HepG2 (cell line): ENCODE data around the gene FKBP1B. TPM values are rescaled to one million over a fixed set of nuclear protein-coding genes. Genes with fewer than 3 reads are reported as not detected.

Experiments used
- DNMT3B ChIP-seq: conservative IDR thresholded peaks from 2 replicates; pipeline ENCODE4 v1.6.1; 2016; ENCODE audit warnings: missing biosample characterization, control low read depth
- ESRRA ChIP-seq: sonication (generic); formaldehyde crosslinking; IDR thresholded peaks from 2 replicates; pipeline ENCODE4 v1.5.1; 2020; ENCODE audit warnings: mild to moderate bottlenecking, low read depth, missing genetic modification reagents
- FLYWCH1 ChIP-seq: sonication (generic); formaldehyde crosslinking; IDR thresholded peaks from 2 replicates; pipeline ENCODE4 v1.8.1; 2023; ENCODE audit warnings: mild to moderate bottlenecking, missing genetic modification reagents
- FOXO1 ChIP-seq: sonication (generic); formaldehyde crosslinking; IDR thresholded peaks from 2 replicates; pipeline ENCODE4 v1.4.0; 2020; ENCODE audit warnings: missing genetic modification reagents
- GABPA ChIP-seq, 2 experiments: IDR thresholded peaks; 2 replicates each; pipeline ENCODE4 v1.6.1; 2011 to 2016; ENCODE audit warnings: low read depth in 2 of 2, low read length in 1 of 2, missing biosample characterization in 1 of 2, missing genetic modification characterization in 1 of 2
- HMGA1 ChIP-seq: sonication (generic); formaldehyde crosslinking; conservative IDR thresholded peaks from 2 replicates; pipeline ENCODE4 v1.4.0; 2020; ENCODE audit warnings: missing genetic modification reagents
- MATR3 ChIP-seq: sonication (generic); formaldehyde crosslinking; IDR thresholded peaks from 2 replicates; pipeline ENCODE4 v1.4.0; 2020; ENCODE audit warnings: missing genetic modification reagents
- NFIC ChIP-seq: IDR thresholded peaks from 2 replicates; pipeline ENCODE4 v1.6.1; 2012; ENCODE audit warnings: mild to moderate bottlenecking, low read length, inconsistent platforms
- PHB2 ChIP-seq: fragments of 450-650 bp; IDR thresholded peaks from 2 replicates; pipeline ENCODE4 v1.6.1; 2018; ENCODE audit not compliant: partially characterized antibody
- RFX3 ChIP-seq: IDR thresholded peaks from 2 replicates; pipeline ENCODE4 v1.6.1; 2016; ENCODE audit warnings: missing biosample characterization, missing genetic modification reagents
- RXRA ChIP-seq: sonication (generic); formaldehyde crosslinking; IDR thresholded peaks from 2 replicates; pipeline ENCODE4 v1.5.1; 2020; ENCODE audit warnings: missing genetic modification reagents
- SKI ChIP-seq: fragments of 450-650 bp; IDR thresholded peaks from one replicate; pipeline ENCODE4 v1.6.1; 2018; ENCODE audit warnings: mild to moderate bottlenecking; ENCODE audit not compliant: partially characterized antibody
- SMARCC2 ChIP-seq: fragments of 450-650 bp; IDR thresholded peaks from 2 replicates; pipeline ENCODE4 v1.6.1; 2017; ENCODE audit warnings: antibody characterized with exemption, mild to moderate bottlenecking
- SP140L ChIP-seq: sonication (generic); formaldehyde crosslinking; IDR thresholded peaks from 2 replicates; pipeline ENCODE4 v1.4.0; 2020; ENCODE audit warnings: missing genetic modification reagents, borderline replicate concordance
- TGIF2 ChIP-seq: IDR thresholded peaks from 2 replicates; pipeline ENCODE4 v1.6.1; 2016; ENCODE audit warnings: control low read depth, missing compliant biosample characterization
- THAP11 ChIP-seq: IDR thresholded peaks from 2 replicates; pipeline ENCODE4 v1.6.1; 2016; ENCODE audit warnings: missing biosample characterization, missing genetic modification reagents
- TMF1 ChIP-seq: sonication (generic); formaldehyde crosslinking; IDR thresholded peaks from 2 replicates; pipeline ENCODE4 v1.8.1; 2022; ENCODE audit warnings: low read depth, missing genetic modification reagents
- ZNF10 ChIP-seq: sonication (generic); formaldehyde crosslinking; IDR thresholded peaks from 2 replicates; pipeline ENCODE4 v1.4.0; 2020; ENCODE audit warnings: mild to moderate bottlenecking, low read depth, missing genetic modification reagents, borderline replicate concordance
- ZNF207 ChIP-seq: fragments of 450-650 bp; IDR thresholded peaks from 2 replicates; pipeline ENCODE4 v1.6.1; 2016; ENCODE audit warnings: antibody characterized with exemption, borderline replicate concordance
- ZNF253 ChIP-seq: sonication (generic); formaldehyde crosslinking; IDR thresholded peaks from 2 replicates; pipeline ENCODE4 v1.8.0; 2022; ENCODE audit warnings: mild to moderate bottlenecking, missing genetic modification reagents, borderline replicate concordance
- ZNF430 ChIP-seq: sonication (generic); formaldehyde crosslinking; IDR thresholded peaks from 2 replicates; pipeline ENCODE4 v1.9.0; 2021; ENCODE audit warnings: mild to moderate bottlenecking, missing genetic modification reagents
- ZNF546 ChIP-seq: sonication (generic); formaldehyde crosslinking; conservative IDR thresholded peaks from 2 replicates; pipeline ENCODE4 v1.8.1; 2023; ENCODE audit warnings: mild to moderate bottlenecking, missing genetic modification reagents
- ZNF776 ChIP-seq: sonication (generic); formaldehyde crosslinking; IDR thresholded peaks from 2 replicates; pipeline ENCODE4 v1.4.0; 2020; ENCODE audit warnings: mild to moderate bottlenecking, missing genetic modification reagents
- ZNF781 ChIP-seq: sonication (generic); formaldehyde crosslinking; IDR thresholded peaks from 2 replicates; pipeline ENCODE4 v1.5.1; 2020; ENCODE audit warnings: borderline replicate concordance, mild to moderate bottlenecking, missing genetic modification reagents; ENCODE audit errors: not compliant biosample characterization
- ZNF879 ChIP-seq: sonication (generic); formaldehyde crosslinking; IDR thresholded peaks from 2 replicates; pipeline ENCODE4 v1.8.1; 2023; ENCODE audit warnings: missing genetic modification reagents
- polyA plus RNA-seq, 8 experiments: library from polyadenylated mRNA; depleted of rRNA in 3 of 8; stranded (reverse) in 7 of 8; unstranded in 1 of 8; fragments of >200 nt; fragmentation: Illumina TruSeq in 4 of 8; extraction: Trizol in 4 of 8; gene quantifications; 2 replicates each; pipeline versions ENCODE4 v1.2.1 to v1.2.3, GENCODE V29; 2011 to 2016; ENCODE audit warnings: low read depth in 4 of 8, missing spikeins in 1 of 8, mixed read lengths in 1 of 8; ENCODE audit not compliant: insufficient read depth in 1 of 8
- total RNA-seq, 5 experiments: library from RNA; depleted of rRNA; stranded (reverse); fragments of >200 nt; fragmentation: Illumina TruSeq; extraction: Trizol; gene quantifications; 2 replicates each; pipeline ENCODE4 v1.2.3, GENCODE V29; 2016; ENCODE audit warnings: low read depth in 1 of 5
- TF ChIP-seq, protein P1 (sequence below): sonication (generic); formaldehyde crosslinking; IDR thresholded peaks from 2 replicates; pipeline ENCODE4 v1.8.1; 2023; ENCODE audit warnings: mild to moderate bottlenecking, missing genetic modification reagents
- TF ChIP-seq, protein P2 (sequence below), 2 experiments: fragments of 450-650 bp in 1 of 2; sonication (generic) in 1 of 2; formaldehyde crosslinking; IDR thresholded peaks; 2 replicates each; pipeline versions ENCODE4 v1.5.0 to v1.8.0; 2020 to 2022; ENCODE audit warnings: mild to moderate bottlenecking in 1 of 2, missing genetic modification reagents in 1 of 2

The FKBP1B gene
- total and polyA plus RNA-seq, 2 of the 13 experiments (the other 11 are each of a cell fraction or from before 2014, with no cell fraction given): 35.2 to 96.3 TPM

DNA sequence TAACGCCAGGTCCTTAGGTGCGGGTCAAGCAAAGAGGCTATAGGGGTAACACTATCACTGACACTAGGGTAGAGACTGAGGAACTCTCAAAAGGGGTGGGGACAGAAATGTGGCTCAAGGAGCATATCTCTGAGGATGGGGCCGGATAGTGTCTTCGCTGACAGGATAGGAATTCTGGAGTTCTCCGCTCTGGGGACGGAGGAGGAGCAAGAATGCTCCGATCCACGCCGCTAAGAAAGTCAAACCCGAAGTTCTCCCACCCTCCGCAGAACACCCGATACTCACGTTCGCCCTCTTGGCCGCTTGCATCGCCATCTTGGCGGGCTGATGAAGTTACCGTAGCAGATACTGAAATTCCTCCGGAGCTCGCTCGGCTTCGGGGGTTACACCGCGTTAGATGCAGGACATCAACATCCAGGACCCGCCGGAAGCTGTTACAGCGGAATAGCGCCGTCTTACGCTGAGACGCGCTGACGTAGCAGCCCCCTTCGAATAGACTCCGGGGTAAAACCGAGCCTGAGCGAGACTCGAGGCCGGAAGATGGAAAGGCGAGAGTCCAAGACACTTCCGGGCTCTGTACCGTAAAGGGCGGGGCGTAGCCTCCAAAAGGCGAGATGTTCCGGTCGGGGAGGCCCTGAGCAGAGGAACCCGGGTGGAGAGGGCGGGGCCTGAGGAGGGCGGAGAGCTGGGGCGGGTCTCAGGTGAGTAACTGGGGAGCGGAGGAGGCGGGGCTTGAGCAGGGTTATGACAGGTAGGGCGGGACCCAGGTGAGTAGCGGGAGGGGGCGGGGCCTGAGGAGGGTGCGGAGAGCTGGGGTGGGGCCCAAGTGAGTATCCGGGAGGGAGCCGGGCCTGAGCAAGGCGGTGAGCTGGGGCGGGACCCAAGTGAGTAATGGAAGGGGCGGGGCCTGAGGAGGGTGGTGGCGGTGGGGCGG is 26.6 kb downstream of the FKBP1B start, which contains the start of gene SF3B6 (continued):
- TF ChIP-seq ZNF776 (CRISPR knock-in tag) (peak; percentile 79; the same call in 1 of the 2 replicates), RFX3 (CRISPR knock-in tag) (no peak), SP140L (CRISPR knock-in tag) (peak; percentile 89; the same call in 1 of the 2 replicates), ZNF430 (peak; percentile 82), ZNF207 (no peak), THAP11 (peak; percentile 98), FLYWCH1 (CRISPR knock-in tag) (no peak), PHB2 (no peak), NFIC (no peak; the same call in 1 of the 2 replicates), ZNF781 (CRISPR knock-in tag) (peak; percentile 96), SKI (peak; percentile 73), HMGA1 (CRISPR knock-in tag) (no peak), SMARCC2 (no peak), MATR3 (CRISPR knock-in tag) (no peak), FOXO1 (CRISPR knock-in tag) (peak; percentile 86), TMF1 (CRISPR knock-in tag) (0 out of 2 replicates have a peak, but pooled peaks have one; percentile 52), RXRA (CRISPR knock-in tag) (peak; percentile 90), DNMT3B (CRISPR knock-in tag) (peak; percentile 96), ZNF10 (no peak), ESRRA (CRISPR knock-in tag) (peak; percentile 64), TGIF2 (CRISPR knock-in tag) (peak; percentile 96), ZNF546 (CRISPR knock-in tag) (peak; percentile 90; the same call in 1 of the 2 replicates), ZNF879 (no peak), ZNF253 (peak; percentile 92; the same call in 1 of the 2 replicates), GABPA (IDR thresholded peaks at IDR 0.05; ENCODE audit: low read depth, low read length) (peak; percentile 98), GABPA (CRISPR knock-in tag; IDR thresholded peaks at IDR 0.05; ENCODE audit: low read depth) (peak; percentile 99)
- TF ChIP-seq, protein P1, sequence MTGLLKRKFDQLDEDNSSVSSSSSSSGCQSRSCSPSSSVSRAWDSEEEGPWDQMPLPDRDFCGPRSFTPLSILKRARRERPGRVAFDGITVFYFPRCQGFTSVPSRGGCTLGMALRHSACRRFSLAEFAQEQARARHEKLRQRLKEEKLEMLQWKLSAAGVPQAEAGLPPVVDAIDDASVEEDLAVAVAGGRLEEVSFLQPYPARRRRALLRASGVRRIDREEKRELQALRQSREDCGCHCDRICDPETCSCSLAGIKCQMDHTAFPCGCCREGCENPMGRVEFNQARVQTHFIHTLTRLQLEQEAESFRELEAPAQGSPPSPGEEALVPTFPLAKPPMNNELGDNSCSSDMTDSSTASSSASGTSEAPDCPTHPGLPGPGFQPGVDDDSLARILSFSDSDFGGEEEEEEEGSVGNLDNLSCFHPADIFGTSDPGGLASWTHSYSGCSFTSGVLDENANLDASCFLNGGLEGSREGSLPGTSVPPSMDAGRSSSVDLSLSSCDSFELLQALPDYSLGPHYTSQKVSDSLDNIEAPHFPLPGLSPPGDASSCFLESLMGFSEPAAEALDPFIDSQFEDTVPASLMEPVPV (CRISPR knock-in tag): peak; percentile 93
- TF ChIP-seq, protein P2, sequence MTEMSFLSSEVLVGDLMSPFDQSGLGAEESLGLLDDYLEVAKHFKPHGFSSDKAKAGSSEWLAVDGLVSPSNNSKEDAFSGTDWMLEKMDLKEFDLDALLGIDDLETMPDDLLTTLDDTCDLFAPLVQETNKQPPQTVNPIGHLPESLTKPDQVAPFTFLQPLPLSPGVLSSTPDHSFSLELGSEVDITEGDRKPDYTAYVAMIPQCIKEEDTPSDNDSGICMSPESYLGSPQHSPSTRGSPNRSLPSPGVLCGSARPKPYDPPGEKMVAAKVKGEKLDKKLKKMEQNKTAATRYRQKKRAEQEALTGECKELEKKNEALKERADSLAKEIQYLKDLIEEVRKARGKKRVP (CRISPR knock-in tag; IDR thresholded peaks at IDR 0.05): peak in 1 of 2 experiments; percentile 57; a peak in 1 of 4 replicates
